Subcutaneous adipose tissue (tissue), 4 donors: Measurements from ENCODE around the gene RNPS1. TPM values are rescaled to one million over a fixed set of nuclear protein-coding genes. Genes with fewer than 3 reads are reported as not detected.

ENCODE experiments used
- CTCF ChIP-seq: fragments of 450-650 bp; IDR thresholded peaks from one replicate; pipeline ENCODE4 v1.5.1; 2016; ENCODE audit warnings: low read depth, mild to moderate bottlenecking, control low read depth, antibody characterized with exemption, moderate library complexity
- total RNA-seq, 4 donors: library from RNA; depleted of rRNA; stranded (reverse); fragments of >200 nt; gene quantifications; one replicate each; pipeline ENCODE4 v1.1.0, GENCODE V29; 2016

RNPS1 gene
- total RNA-seq, 4 donors from 2014 or later, result 66.6 to 127 (median 75.3) TPM

- TF ChIP-seq CTCF, result no peak
These were observed 29.6 kb upstream of the RNPS1 start for GRCh38 chr16:2297506-2297860.

DNA sequence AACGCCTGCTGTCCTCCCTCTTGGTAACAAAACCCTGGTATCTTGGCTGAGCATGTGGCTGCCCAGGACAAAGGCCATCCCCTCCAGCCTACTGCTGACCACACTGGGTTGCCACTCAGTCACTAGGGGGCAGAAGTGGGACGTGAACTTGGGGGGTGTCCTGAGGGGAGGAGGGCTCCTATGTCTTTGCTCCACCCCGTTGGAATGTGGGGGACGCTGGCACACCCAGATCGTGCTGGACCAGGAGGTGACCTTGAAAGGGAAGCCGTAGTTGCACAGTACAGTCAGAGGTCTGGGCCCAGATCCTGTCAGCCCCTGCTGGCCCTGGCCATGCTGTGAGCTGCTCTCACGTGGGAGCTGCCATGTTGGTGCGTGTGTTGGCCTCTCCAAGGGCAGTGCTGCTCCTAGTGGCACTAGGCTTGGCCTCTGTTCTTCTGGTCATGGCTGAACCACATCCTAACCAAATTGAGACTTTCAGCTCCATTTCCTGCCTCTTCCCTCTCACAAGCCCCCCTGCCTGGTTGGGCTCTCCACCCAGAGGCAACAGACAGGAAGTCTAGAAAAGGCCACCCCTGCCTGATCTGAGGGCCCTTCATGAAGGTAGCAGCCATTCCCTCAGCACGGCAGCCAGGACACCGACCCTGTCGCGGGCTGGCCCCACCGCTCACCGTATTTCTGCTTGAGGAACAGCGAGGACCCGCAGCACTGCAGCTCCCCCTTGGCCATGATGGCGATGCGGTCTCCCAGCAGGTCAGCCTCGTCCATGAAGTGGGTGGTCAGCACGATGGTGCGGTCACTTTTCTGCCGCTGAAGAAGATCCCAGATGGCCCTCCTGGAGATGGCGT is 29.0 kb upstream of the RNPS1 start:
- TF ChIP-seq CTCF, result no peak

DNA sequence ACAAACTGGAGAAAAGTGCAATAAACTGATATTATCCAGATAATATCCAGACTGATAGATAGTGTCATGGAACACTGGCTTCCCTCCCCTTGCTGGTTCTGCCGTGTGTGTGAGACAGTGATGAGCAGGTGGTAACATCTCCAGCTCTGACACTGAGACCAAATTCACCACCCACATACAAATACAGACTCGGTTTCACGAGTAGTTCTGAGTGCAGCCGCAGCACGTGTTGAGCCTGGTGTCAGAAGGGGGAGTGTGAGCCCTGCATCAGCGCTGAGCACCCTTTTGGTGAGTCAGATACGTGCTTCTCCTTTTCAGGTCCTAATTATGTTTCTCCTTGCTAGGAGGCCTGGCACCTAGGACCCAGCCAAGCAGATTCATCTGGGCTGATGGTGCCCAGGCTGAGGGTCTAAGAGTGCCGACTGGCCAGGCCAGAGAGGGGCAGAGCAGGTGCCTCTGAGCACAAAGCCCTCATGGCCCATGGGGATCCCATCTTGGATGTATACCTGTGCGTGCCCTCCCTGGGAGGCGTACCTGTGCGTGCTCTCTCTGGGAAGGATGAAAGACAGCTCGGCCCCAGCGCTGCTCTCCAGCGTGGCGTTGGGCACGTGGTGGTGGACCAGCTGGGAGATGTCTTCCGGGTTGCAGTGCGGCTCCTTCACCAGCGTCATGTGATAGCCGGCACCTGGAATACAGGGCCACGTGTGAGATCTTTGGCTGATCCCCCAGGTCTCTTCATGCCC is 27.3 kb upstream of the RNPS1 start:
- no peak for TF ChIP-seq CTCF

DNA sequence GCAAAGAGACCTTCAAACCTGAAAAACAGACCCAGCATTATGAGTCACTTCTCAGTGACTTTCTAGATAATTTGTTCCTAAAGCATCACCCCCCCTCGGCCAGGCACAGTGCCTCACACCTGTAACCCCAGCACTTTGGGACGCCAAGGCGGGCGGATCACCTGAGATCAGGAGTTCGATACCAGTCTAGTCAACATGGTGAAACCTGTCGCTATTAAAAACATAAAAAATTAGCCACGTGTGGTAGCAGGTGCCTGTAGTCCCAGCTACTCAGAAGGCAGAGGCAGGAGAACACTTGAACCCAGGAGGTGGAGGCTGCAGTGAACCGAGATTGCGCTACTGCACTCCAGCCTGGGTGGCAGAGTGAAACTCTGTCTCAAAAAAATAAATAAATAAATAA is 24.3 kb upstream of the RNPS1 start:
- TF ChIP-seq CTCF, result no peak

DNA sequence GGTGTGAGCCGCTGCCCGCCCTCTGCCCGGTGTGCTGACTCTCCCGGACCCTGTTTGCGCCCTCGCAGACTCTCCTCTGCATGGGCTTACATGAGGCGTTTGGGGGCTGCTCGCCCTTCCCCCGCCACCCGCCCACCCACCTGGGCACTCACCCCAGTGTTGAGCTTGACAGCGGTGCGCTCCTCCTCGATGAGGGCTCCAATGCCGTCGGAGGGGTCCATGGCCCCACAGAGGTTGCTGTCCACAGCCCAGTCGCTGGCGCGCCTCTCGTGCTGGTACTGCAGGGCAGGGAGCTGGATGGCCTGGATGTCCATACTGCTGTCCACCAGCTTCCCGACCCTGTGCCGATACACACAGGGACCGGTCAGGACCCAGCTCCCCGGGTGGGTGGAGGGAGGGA is 21.4 kb upstream of the RNPS1 start:
- no peak for TF ChIP-seq CTCF

DNA sequence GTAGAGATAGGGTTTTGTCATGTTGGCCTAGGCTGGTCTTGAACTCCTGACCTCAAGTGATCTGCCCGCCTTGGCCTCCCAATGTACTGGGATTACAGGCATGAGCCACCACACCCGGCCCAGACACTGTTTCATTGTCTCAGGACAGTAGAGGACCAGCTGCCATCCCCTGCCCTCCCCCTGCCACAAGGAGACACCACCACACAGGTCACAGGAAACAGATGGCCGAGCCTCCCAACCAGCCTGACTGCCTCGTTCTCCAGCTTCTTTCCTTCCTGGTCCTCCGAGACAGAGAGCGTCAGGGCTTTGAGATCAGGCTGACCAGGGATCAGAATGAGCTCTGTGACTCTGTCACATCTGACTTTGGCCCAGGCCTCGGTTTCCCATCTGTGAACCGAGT is 20.8 kb upstream of the RNPS1 start:
- no peak for TF ChIP-seq CTCF

GRCh38 chr16:2287916-2288547 is 20.1 kb upstream of the RNPS1 start:
- TF ChIP-seq CTCF, result no peak
